NCI-H2107 treated with DMSO at 0.1 percent for 48 hours (cell line): ENCODE measurements around the gene COMTD1.

Experiments
- DNase-seq: peaks from one replicate; lab custom pipeline; 2025; ENCODE audit not compliant: unreplicated experiment; lab: John Stamatoyannopoulos, UW

Gene COMTD1

GRCh38 chr10:75235375-75236177 lies at the start of gene COMTD1:
TSS of gene COMTD1 (minus strand) at chr10:75235957. CDS start at chr10:75235928, 29 bp downstream.
- peak; percentile 66 for DNase-seq

DNA sequence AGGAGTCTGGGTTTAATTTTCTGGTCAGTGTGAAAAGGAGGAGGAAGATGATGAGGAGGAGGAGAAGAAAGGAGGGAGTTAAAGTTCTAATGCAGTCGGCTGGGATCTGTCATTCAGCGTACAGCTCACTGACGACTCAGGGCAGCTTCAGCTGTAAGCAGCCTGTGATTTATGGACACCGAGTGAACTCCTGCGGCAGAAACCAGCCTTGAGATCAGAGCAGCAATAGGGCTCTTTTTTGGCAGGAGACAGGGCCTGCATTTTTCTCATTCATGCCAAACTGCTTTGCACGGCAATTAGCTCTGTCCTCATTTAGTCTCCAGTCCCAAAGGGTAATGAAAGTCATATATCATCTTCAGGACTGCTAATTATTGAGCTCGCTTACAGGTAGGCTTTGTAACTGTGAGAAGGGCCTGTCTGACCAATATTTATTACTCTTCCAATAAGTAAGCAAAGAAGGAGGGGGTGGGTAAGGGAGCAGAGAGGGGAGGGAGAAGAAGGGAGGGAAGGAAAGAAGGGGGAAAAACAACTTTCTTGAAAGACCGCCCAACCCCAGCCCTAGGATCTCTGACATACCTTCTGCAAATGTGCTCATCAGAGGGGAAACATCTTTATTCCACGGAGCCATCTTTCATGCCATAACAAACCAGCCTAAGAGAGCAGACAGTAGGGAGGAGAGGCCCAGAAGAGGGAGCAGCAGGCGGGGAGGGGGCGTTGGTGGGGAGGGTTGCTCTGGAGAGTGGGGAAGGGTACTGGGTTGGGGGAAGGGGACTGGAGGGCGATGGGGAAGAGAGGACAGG lies 48.1 kb upstream of the COMTD1 start:
- no peak for DNase-seq

DNA sequence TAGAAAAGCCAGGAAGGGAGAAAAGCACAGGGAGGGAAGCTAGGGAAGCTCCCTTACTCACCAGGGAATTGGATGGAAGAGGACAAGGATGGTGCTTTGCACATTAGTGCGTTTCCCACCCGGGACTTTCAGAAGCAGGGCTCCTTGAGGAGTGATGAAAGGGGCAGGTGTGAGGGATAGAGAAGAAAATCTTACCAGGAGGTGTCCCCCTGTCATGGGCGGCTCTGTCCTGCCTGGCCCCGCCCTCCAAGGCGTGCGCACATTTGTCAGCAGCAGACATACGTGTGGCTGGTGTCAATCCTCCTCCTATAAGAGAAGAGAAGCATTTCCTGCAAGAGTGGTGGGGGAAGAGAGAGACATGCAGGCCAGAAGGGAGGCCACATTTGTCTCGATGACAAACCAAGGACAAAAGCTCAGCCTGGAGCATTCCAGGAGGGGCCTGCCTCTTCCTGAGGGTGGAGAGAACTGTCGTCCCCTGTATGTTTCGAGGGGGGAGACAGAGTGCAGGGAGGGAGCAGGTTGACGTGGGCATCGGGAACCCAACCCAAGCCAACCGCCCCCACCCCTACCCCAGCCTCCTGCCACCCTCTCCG lies 47.4 kb upstream of the COMTD1 start:
- DNase-seq: no peak

GRCh38 chr10:75281974-75282373 lies 46.2 kb upstream of the COMTD1 start:
- no peak for DNase-seq

GRCh38 chr10:75280236-75280635 lies 44.5 kb upstream of the COMTD1 start:
- no peak for DNase-seq

- no peak for DNase-seq
Measured at GRCh38 chr10:75276069-75276872, 40.5 kb upstream of the COMTD1 start.

GRCh38 chr10:75272896-75273295 lies 37.1 kb upstream of the COMTD1 start:
- no peak for DNase-seq

- no peak for DNase-seq
Measured at GRCh38 chr10:75272094-75272493, 36.3 kb upstream of the COMTD1 start.

DNA sequence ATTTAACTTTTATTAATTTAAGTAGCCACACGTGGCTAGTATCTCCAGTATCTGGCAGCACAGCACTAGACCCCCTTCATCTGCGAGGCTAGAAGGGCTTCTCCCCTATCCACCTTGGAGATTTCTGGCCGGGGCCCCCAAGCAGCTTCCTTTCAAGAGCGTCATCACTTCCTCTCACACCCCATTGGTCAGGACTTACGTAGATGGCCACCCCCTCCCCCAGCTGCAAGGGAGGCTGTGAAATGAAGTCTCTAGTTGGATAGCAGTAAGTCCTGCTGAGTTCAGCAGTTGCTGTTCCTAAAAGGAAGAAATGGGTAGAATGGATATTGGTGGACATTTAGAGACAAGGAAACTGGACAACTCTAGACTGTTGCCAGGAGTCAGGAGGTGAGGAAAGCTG lies 33.8 kb upstream of the COMTD1 start:
- no peak for DNase-seq

- no peak for DNase-seq
Measured at GRCh38 chr10:75266945-75267344, 31.2 kb upstream of the COMTD1 start.

- DNase-seq: no peak
Measured at GRCh38 chr10:75265856-75266255, 30.1 kb upstream of the COMTD1 start.

DNA sequence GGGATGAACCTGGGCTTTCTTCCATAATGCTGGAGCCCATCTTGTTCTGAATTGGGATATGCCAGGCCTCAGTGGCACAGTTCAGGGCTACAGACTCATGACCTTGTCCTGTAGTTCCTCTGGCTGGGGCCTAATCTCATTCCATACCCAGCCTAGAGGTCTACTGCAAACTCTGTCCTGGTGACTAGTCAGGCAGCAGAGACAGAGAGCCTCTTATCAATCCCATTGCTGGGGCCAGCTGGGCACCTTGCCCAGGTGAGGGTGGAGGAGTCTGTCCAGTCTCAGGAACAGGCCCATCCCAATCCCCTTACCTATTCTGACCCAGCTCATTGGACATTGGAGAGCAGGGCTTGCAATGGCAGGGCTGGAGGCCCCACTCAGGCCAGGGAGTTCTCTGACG lies 28.0 kb upstream of the COMTD1 start:
- no peak for DNase-seq

DNA sequence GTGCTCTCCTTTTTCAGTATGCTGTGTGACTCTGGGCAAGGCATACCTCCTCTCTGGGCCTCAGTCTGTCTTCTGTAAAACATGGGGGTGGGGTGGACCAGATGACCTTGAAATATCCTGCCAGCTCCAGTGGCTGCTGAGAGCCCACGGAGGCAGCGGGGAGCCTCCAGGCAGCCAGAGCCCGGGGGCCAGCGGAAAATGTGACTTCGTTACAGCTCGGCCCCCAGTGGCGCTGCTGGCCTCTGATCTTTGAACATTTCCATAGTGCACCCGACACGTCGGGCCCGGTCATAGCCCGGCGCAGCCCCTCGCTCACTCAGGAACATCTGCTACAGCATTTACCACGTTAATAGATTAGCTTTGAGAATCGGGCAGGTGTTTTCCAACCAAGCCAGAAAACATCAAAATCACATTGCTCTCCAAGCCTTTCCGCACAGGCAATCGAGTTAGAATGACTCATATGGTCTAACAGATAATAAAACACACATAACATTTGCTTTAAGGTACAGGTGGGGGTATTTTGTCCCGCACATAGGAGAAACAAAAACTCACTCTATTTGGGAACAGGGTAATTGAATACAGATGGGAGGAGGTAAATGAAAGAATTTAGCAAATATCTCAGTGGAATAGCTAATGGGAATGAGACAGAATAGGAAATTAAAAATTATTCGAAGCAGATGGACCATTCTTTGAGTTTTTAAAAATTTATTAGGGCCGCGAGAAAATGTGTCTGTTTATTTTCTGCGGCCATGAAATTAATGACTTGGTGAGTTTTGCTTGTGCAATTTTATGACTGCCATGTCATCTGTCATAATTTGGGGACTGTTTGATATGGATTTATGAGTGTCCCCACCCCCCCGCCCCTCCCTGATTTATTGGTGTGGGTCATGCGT lies 26.3 kb upstream of the COMTD1 start:
- no peak for DNase-seq

DNA sequence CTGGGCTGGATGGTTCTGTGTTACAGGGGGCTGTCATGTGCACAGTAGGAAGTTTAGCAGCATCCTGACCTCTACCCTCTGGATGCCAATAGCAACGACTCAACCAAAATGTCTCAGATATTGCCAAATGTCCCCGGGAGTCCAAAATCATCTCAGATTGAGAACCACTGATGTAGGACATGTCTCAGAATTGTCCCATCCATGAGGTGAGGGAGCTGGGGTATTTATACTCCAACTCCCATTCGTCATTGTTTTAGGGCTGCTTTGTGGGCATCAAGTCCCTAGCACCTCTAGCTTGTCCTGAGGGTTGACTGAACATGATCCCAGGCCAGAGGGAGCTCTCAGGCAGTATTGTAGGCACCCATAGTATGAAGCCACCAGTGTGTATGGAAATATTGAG lies 25.2 kb upstream of the COMTD1 start:
- no peak for DNase-seq

- DNase-seq: no peak
Measured at GRCh38 chr10:75254739-75255138, 19.0 kb upstream of the COMTD1 start.

- DNase-seq: no peak
Measured at GRCh38 chr10:75253281-75254220, 17.8 kb upstream of the COMTD1 start.

GRCh38 chr10:75250934-75251333 lies 15.2 kb upstream of the COMTD1 start:
- DNase-seq: no peak

GRCh38 chr10:75247797-75248196 lies 12.0 kb upstream of the COMTD1 start:
- no peak for DNase-seq

GRCh38 chr10:75246506-75246905 lies 10.7 kb upstream of the COMTD1 start:
- DNase-seq: no peak
